ENCODE measurements around the gene NOLC1. TPM values are rescaled to one million over a fixed set of nuclear protein-coding genes. Genes with fewer than 3 reads are reported as not detected.
A peak's percentile ranks its signal among the peaks of the same experiment; 100 is the strongest.

NOLC1 gene
- total RNA-seq, 2 donors from 2014 or later, result 92.0 to 93.5 TPM

DNA sequence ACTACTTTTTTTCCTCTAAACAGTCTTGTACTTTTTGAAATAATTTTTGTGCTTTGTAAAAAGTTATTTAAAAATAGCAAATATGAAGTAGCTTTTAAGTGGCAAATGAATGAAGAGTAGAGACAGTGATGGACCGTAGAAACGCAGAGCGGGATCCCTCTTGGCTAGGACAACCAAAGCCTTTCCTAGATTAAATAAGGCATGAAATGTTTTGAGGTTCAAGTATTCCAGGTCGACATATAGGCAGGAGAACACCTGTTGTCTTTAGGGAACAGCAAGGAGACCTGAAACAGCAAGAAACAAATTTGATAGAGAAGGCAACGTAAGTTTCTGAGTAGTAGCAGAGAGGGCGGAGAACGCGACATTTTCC, 20.0 kb upstream of the NOLC1 start:
- H3K36me3 Mint-ChIP-seq (ENCODE audit: low read depth), result no peaks in the 10 kb centered on the region
- no peak overlapping the region for H3K27ac ChIP-seq (ENCODE audit: low read depth, low read length)
- H3K27ac Mint-ChIP-seq, result peak overlapping the region; percentile 63
- H3K36me3 ChIP-seq (ENCODE audit: control insufficient read depth, insufficient read depth, low read length), result peaks cover 4% of the 10 kb centered on the region
- H3K4me3 ChIP-seq (ENCODE audit: low read length), result peak overlapping the region; percentile 94
- H3K27me3 Mint-ChIP-seq (ENCODE audit: insufficient read depth), result no peaks in the 10 kb centered on the region
- no peaks in the 10 kb centered on the region for H3K9me3 Mint-ChIP-seq
- TF ChIP-seq, protein P1, sequence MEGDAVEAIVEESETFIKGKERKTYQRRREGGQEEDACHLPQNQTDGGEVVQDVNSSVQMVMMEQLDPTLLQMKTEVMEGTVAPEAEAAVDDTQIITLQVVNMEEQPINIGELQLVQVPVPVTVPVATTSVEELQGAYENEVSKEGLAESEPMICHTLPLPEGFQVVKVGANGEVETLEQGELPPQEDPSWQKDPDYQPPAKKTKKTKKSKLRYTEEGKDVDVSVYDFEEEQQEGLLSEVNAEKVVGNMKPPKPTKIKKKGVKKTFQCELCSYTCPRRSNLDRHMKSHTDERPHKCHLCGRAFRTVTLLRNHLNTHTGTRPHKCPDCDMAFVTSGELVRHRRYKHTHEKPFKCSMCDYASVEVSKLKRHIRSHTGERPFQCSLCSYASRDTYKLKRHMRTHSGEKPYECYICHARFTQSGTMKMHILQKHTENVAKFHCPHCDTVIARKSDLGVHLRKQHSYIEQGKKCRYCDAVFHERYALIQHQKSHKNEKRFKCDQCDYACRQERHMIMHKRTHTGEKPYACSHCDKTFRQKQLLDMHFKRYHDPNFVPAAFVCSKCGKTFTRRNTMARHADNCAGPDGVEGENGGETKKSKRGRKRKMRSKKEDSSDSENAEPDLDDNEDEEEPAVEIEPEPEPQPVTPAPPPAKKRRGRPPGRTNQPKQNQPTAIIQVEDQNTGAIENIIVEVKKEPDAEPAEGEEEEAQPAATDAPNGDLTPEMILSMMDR (conservative IDR thresholded peaks at IDR 0.05), result no peak
- DNase-seq, result no peak
- peaks cover 7% of the 10 kb centered on the region for H3K4me1 ChIP-seq (ENCODE audit: control insufficient read depth, insufficient read depth, low read length)
- no peaks in the 10 kb centered on the region for H3K9me3 ChIP-seq (ENCODE audit: control insufficient read depth, low read length)
- H3K9ac ChIP-seq (ENCODE audit: extremely low read depth, low read length, poor library complexity, severe bottlenecking), result peak overlapping the region; percentile 85
- H3K4me1 Mint-ChIP-seq, result peaks cover 25% of the 10 kb centered on the region
- no peaks in the 10 kb centered on the region for H3K27me3 ChIP-seq (ENCODE audit: control insufficient read depth, insufficient read depth, low read length, poor library complexity, severe bottlenecking)
- WGBS, 2 experiments (ENCODE audit: insufficient coverage in 1 of 2, insufficient read length in 1 of 2), result 38 to 49% methylated on average over 8 of the region's 8 CpGs
- peak overlapping the region; percentile 96 for H3K4me3 Mint-ChIP-seq

DNA sequence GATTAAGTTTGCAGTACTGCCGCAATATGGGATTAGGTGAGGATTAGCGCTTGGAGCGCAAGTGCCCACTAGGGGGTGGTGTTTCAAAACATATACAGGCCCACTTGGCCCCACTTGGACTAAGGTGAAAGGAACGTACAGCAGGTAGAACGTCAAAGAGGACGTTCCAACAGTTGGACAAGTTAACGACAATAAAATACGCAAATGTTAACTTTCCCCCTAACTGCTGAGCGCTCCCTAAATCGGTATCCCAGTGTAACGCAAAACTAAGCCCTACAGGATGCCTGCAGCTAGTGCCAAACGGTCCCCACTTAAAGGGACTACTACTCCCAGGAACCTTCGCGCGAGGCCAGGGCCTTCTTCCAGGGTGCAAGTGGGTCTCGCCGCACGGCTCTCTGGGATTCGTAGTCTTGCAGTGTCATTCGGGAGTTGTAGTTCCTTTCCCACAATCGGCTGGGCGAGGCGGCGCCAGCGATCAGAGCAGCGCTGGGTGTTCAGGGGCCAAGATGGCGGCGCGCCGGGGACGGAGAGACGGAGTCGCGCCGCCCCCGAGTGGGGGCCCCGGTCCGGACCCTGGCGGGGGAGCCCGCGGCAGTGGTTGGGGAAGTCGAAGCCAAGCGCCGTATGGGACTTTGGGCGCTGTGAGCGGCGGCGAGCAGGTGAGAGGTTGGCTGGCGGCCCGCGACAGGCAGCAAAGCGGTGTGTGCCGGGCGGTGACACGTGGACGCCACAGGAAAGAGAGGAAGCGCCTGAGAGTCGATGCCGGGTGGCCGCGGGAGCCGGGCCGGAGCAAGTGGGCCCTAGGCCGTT, 19.4 kb upstream of the NOLC1 start, which contains the start of gene PPRC1:
Gene PPRC1, plus strand, starts transcription at position 478 of the 810 bp plus-strand sequence. Its CDS starts 29 bp downstream, at position 507.
- peak; percentile 99 for DNase-seq
- Mint-ChIP-seq H3K27me3 (ENCODE audit: insufficient read depth) (no peaks in the 10 kb centered on the region), H3K4me3 (peak within 1 kb of the TSS; percentile 96), H3K36me3 (ENCODE audit: low read depth) (no peaks in the 10 kb centered on the region), H3K27ac (peak within 1 kb of the TSS; percentile 97), H3K9me3 (no peaks in the 10 kb centered on the region), H3K4me1 (peaks cover 31% of the 10 kb centered on the region)
- H3K4me3 ChIP-seq (ENCODE audit: low read length), result peak within 1 kb of the TSS; percentile 94
- peaks cover 7% of the 10 kb centered on the region for H3K36me3 ChIP-seq (ENCODE audit: control insufficient read depth, insufficient read depth, low read length)
- H3K9ac ChIP-seq (ENCODE audit: extremely low read depth, low read length, poor library complexity, severe bottlenecking), result peak within 1 kb of the TSS; percentile 85
- H3K27ac ChIP-seq (ENCODE audit: low read depth, low read length), result peak within 1 kb of the TSS; percentile 82
- 0 to 1% methylated on average over 33 to 64 of the region's 64 CpGs for WGBS, 2 experiments (ENCODE audit: insufficient coverage in 1 of 2, insufficient read length in 1 of 2)
- H3K27me3 ChIP-seq (ENCODE audit: control insufficient read depth, insufficient read depth, low read length, poor library complexity, severe bottlenecking), result no peaks in the 10 kb centered on the region
- TF ChIP-seq, protein P1 (conservative IDR thresholded peaks at IDR 0.05), result peak; percentile 99
- no peaks in the 10 kb centered on the region for H3K9me3 ChIP-seq (ENCODE audit: control insufficient read depth, low read length)
- peaks cover 11% of the 10 kb centered on the region for H3K4me1 ChIP-seq (ENCODE audit: control insufficient read depth, insufficient read depth, low read length)

- Mint-ChIP-seq H3K9me3 (no peaks in the 10 kb centered on the region), H3K27me3 (ENCODE audit: insufficient read depth) (no peaks in the 10 kb centered on the region), H3K36me3 (ENCODE audit: low read depth) (peaks cover 5% of the 10 kb centered on the region), H3K27ac (peak overlapping the region; percentile 97), H3K4me1 (peaks cover 39% of the 10 kb centered on the region), H3K4me3 (peak overlapping the region; percentile 96)
- peaks cover 13% of the 10 kb centered on the region for H3K36me3 ChIP-seq (ENCODE audit: control insufficient read depth, insufficient read depth, low read length)
- H3K4me1 ChIP-seq (ENCODE audit: control insufficient read depth, insufficient read depth, low read length), result peaks cover 17% of the 10 kb centered on the region
- no peaks in the 10 kb centered on the region for H3K9me3 ChIP-seq (ENCODE audit: control insufficient read depth, low read length)
- TF ChIP-seq, protein P1 (conservative IDR thresholded peaks at IDR 0.05), result no peak
- H3K9ac ChIP-seq (ENCODE audit: extremely low read depth, low read length, poor library complexity, severe bottlenecking), result peak overlapping the region; percentile 85
- peak; percentile 78 for DNase-seq
- H3K4me3 ChIP-seq (ENCODE audit: low read length), result peak overlapping the region; percentile 94
- H3K27ac ChIP-seq (ENCODE audit: low read depth, low read length), result peak overlapping the region; percentile 82
- 0% methylated on average over 4 to 48 of the region's 48 CpGs for WGBS, 2 experiments (ENCODE audit: insufficient coverage in 1 of 2, insufficient read length in 1 of 2)
- no peaks in the 10 kb centered on the region for H3K27me3 ChIP-seq (ENCODE audit: control insufficient read depth, insufficient read depth, low read length, poor library complexity, severe bottlenecking)
Measured at GRCh38 chr10:102133373-102134195, 18.6 kb upstream of the NOLC1 start.
